Measurements from ENCODE around the gene MISFA. TPM values are rescaled to one million over a fixed set of nuclear protein-coding genes. Genes with fewer than 3 reads are reported as not detected.

The MISFA gene
- total RNA-seq, 2 donors from 2014 or later: 2.5 to 4.9 TPM

DNA sequence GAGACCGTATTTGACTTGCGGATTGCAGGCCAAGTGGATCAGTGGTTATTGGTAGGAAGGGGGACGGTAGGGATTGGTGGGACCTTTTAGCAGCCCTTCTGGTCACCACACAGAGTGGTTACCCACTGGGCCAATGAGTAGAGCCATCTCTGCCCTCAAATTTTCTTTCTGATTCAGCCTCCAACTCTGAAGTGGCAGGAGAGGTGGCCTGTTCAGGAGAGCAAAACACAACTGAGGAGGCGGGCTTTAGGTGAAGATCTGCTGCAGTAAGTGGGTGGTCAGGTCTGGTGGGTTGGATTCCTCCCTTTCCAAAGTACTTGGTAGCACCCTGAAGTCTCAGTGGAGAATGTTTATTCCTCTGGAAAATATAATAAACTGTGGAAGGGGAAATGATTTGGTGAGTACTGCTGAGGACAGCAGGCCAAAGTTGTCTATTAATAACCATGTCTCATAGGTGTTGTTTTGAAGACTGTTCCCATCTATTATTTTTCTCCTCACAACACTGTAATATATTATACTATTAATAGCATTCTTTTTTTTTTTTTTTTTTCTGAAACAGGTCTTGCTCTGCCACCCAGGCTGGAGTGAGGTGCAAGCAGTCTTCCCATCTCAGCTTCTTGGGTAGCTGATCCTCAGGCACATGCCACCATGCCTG lies 1.5 kb downstream of the MISFA start:
- Mint-ChIP-seq H3K27me3 (no peaks in the 10 kb centered on the region), H3K4me3 (no peak overlapping the region), H3K9me3 (no peaks in the 10 kb centered on the region), H3K36me3 (ENCODE audit: low read depth) (peaks cover 12% of the 10 kb centered on the region), H3K4me1 (no peaks in the 10 kb centered on the region), H3K27ac (no peak overlapping the region)
- ATAC-seq (replicated peaks): no peak

DNA sequence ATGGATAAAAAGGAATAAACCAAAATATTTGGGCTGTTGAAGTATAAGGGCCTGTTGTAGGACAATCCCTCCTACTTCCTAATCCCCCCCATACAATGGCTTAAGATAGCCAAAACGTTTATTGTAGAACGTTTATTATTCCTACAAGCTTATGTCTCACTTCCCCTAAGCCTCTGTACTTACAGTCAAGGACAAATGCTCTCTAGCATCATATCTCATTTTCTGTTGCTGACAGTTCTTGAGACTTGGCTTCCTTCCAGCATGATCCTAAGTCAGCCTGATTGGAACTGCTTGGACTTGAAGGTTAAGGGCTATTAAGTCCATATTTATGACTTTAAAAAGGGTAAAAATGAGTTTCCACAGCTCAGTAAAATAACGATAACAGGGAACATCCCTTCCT lies 8.8 kb downstream of the MISFA start:
- ATAC-seq (replicated peaks): no peak
- Mint-ChIP-seq H3K36me3 (ENCODE audit: low read depth) (peaks cover 83% of the 10 kb centered on the region), H3K27ac (no peak overlapping the region), H3K4me1 (no peaks in the 10 kb centered on the region), H3K9me3 (no peaks in the 10 kb centered on the region), H3K4me3 (no peak overlapping the region), H3K27me3 (no peaks in the 10 kb centered on the region)

DNA sequence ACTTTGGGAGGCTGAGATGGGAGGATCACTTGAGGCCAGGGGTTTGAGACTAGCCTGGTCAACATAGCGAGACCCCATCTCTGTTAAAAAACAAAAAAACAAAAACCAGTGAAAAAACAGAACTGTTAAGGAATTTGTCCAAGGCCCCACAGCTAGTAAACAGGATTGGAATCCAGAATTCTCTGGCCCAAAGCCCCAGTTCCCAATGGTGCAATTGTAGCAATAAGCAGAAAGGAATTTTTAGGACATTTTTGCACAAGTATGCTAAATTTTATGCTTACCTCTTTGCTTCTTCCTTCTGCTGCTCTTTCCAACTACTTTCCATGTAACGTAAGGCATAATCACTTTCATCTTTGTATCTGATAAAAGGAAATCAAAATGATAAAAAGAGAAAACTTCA lies 11.6 kb downstream of the MISFA start:
- peaks cover 98% of the 10 kb centered on the region for H3K36me3 Mint-ChIP-seq (ENCODE audit: low read depth)
- H3K9me3 Mint-ChIP-seq: no peaks in the 10 kb centered on the region
- no peak overlapping the region for H3K4me3 Mint-ChIP-seq
- no peak overlapping the region for H3K27ac Mint-ChIP-seq
- H3K4me1 Mint-ChIP-seq: peaks cover 12% of the 10 kb centered on the region
- no peak for ATAC-seq (replicated peaks)
- no peaks in the 10 kb centered on the region for H3K27me3 Mint-ChIP-seq

DNA sequence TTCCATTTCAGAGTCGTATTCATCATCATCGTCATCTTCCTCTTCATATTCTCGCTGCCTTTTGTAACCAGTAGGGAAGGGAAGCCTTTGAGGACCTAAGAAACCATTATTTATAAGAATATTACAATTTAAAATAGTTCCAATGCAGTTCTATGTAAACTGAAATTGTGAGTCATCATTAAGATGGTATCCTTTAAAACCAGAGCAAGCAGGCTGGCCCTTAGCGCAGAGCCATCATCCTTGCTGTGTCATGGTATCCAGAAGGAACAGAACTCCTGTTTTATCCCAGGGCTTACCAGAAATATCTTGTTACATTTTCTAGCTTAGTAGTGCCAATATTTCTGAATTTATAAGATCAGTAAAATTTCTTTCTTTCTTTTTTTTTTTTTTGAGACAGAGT lies 12.8 kb downstream of the MISFA start:
- H3K9me3 Mint-ChIP-seq: no peaks in the 10 kb centered on the region
- no peaks in the 10 kb centered on the region for H3K27me3 Mint-ChIP-seq
- no peak overlapping the region for H3K4me3 Mint-ChIP-seq
- no peak overlapping the region for H3K27ac Mint-ChIP-seq
- no peak for ATAC-seq (replicated peaks)
- peaks cover 94% of the 10 kb centered on the region for H3K36me3 Mint-ChIP-seq (ENCODE audit: low read depth)
- H3K4me1 Mint-ChIP-seq: peaks cover 18% of the 10 kb centered on the region

DNA sequence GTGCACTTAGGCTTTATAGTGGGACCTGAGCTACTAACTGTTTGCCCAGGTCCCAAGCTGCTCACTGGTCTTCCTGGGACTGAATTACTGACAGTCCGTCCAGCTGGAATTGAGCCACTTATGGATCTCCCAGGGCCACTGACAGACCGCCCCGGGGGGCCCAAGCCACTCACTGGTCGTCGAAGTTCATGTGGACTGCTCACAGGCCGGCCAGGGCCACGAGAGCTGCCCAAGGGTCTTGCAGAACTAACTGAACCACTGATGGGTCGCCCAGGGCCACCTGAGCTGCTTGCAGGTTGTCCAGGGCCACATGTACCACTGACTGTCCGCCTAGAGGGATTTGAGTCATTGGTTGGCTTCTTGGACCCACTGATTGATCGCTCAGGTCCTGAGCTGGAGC lies 15.1 kb downstream of the MISFA start:
- ATAC-seq (replicated peaks): no peak
- Mint-ChIP-seq H3K27ac (no peak overlapping the region), H3K27me3 (no peaks in the 10 kb centered on the region), H3K4me1 (peaks cover 33% of the 10 kb centered on the region), H3K9me3 (no peaks in the 10 kb centered on the region), H3K36me3 (ENCODE audit: low read depth) (peaks cover 78% of the 10 kb centered on the region), H3K4me3 (peak overlapping the region; percentile 7)

DNA sequence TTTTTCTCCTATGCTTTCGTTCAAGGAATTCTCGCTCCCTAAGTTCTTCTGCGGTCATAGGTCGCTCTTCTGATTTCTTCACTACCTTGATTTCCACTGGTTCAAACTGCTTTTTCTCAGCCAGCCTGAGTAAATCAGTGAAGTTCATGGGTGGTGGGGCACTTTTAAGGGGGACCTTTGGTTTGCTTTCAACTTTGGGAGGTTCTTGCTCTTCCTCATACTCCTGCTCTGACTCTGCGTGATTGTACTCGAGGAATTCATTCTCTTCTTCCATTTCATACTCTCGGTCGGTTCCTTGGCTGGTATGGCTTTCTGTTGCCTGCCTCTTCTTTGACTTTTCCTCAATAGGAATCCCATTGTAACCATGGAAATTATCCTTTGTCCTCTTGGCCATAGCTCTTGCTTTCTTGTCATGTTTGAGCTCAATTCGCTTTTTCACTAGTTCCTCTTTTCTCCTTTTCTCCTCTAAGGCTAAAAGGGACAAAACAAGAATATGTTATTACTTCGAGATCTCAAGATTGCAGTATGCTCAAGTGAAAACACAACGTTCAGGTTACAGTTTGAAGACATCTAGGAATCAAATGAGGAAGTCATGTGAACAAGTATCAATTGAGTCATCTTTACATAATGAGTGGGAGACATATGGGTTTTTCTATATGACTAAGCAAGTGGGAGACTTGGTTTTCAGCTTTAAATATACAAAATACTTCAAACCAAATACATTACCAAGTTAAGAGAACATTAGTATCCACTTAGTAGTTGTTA lies 16.2 kb downstream of the MISFA start:
- peak overlapping the region; percentile 75 for H3K4me3 Mint-ChIP-seq
- peak; percentile 85 for ATAC-seq (replicated peaks)
- peaks cover 66% of the 10 kb centered on the region for H3K36me3 Mint-ChIP-seq (ENCODE audit: low read depth)
- peak overlapping the region; percentile 79 for H3K27ac Mint-ChIP-seq
- no peaks in the 10 kb centered on the region for H3K9me3 Mint-ChIP-seq
- no peaks in the 10 kb centered on the region for H3K27me3 Mint-ChIP-seq
- peaks cover 33% of the 10 kb centered on the region for H3K4me1 Mint-ChIP-seq

DNA sequence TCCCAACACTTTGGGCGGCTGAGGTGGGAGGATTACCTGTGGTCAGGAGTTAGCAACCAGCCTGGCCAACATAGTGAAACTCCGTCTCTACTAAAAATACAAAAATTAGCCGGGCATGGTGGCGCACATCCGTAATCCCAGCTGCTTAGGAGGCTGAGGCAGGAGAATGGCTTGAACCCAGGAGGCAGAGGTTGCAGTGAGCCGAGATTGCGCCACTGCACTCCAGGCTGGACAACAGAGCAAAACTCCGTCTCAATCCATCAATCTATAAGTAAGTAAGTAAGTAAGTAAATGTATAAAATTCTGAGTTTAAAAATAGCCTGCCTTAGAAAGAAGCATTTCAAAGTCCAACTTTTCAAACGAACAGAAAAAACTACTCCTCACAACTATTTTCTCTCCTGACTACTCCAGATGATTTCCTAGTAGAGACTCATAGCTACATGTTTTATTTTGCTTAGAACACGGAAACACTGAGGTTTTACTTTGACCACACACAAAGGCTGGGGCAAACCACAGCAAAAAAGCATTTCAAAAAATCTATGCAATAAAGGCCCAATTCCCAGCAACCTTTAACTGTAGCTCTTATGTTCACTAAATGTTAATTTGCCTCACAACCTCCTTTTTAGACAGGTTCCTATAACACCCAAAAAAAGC lies 18.2 kb downstream of the MISFA start:
- Mint-ChIP-seq H3K27me3 (no peaks in the 10 kb centered on the region), H3K9me3 (no peaks in the 10 kb centered on the region), H3K4me1 (peaks cover 37% of the 10 kb centered on the region), H3K36me3 (ENCODE audit: low read depth) (peaks cover 48% of the 10 kb centered on the region), H3K4me3 (peak overlapping the region; percentile 75), H3K27ac (peak overlapping the region; percentile 86)
- ATAC-seq (replicated peaks): peak; percentile 76

DNA sequence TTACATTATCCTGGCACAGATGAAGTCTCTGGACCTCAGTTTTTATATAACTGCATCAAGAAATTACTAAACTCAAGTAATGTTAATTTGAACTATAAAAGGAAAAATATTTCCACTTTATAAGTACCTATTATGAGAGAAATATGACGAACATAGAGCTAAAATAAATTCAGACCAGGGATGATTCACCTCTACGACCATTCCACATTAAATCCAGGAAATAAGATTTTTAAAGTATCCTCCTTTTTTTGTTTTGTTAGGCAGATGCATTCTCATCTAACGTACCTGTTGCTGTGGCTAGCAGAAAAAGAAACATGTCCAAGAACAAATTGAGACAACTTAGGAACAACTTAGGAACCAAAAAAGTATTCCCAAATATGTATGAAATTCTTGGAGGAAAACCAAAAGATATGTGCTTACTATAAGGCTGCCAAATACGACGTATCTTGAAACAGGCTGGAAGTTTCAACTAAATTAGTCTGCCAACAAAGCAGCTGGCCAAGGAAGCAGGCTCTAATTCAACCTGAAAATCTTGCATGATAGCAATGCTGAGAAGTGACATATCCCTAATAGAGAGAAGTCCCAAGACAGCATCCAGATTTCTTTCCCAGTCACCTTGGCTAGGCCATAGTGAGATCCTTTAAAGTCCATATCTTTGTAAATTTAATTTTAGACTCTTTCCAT lies 18.9 kb downstream of the MISFA start:
- H3K27me3 Mint-ChIP-seq: no peaks in the 10 kb centered on the region
- peaks cover 37% of the 10 kb centered on the region for H3K4me1 Mint-ChIP-seq
- ATAC-seq (replicated peaks): no peak
- H3K27ac Mint-ChIP-seq: peak overlapping the region; percentile 86
- H3K9me3 Mint-ChIP-seq: no peaks in the 10 kb centered on the region
- H3K36me3 Mint-ChIP-seq (ENCODE audit: low read depth): peaks cover 41% of the 10 kb centered on the region
- peak overlapping the region; percentile 75 for H3K4me3 Mint-ChIP-seq

DNA sequence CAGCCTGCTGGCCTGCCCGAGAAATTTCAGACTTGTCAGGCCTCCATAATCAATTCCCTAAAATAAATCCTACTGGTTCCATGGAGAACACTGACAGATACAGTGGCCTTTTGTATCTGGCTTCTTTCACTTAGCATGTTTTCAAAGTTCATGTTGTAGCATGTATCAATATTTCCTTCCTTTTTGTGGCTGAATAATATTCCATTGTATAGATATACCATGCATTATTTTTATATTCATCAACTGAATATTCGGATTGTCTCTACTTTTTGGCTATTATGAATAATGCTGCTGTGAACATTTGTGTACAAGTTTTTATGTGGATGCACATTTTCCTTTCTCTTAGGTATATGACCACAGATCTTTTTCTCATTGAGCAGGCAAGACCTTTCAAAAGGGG lies 24.1 kb downstream of the MISFA start:
- H3K27ac Mint-ChIP-seq: no peak overlapping the region
- H3K27me3 Mint-ChIP-seq: no peaks in the 10 kb centered on the region
- ATAC-seq (replicated peaks): no peak
- peaks cover 32% of the 10 kb centered on the region for H3K36me3 Mint-ChIP-seq (ENCODE audit: low read depth)
- H3K9me3 Mint-ChIP-seq: peaks cover 4% of the 10 kb centered on the region
- H3K4me1 Mint-ChIP-seq: peaks cover 31% of the 10 kb centered on the region
- no peak overlapping the region for H3K4me3 Mint-ChIP-seq

DNA sequence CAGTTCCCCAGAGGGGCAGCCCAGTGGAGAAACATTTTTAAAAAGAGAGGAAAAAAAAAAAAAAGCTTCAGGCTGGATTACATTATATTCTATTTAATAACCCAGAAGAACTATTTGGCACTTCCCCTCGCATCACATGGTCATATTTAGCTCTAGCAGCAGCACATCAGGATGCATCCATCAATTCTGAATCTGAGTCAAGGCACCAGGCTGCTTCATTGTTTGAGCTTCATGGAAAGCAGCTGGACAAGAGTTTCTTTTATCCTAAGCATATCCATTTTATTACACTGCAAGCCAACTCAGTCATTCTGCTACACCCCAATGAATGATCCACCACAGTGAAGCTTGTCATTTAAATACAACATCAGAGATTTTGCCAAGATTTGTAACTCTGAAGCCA lies 24.6 kb downstream of the MISFA start:
- peaks cover 36% of the 10 kb centered on the region for H3K36me3 Mint-ChIP-seq (ENCODE audit: low read depth)
- H3K27ac Mint-ChIP-seq: no peak overlapping the region
- H3K9me3 Mint-ChIP-seq: peaks cover 4% of the 10 kb centered on the region
- no peak overlapping the region for H3K4me3 Mint-ChIP-seq
- no peak for ATAC-seq (replicated peaks)
- peaks cover 29% of the 10 kb centered on the region for H3K4me1 Mint-ChIP-seq
- H3K27me3 Mint-ChIP-seq: no peaks in the 10 kb centered on the region

DNA sequence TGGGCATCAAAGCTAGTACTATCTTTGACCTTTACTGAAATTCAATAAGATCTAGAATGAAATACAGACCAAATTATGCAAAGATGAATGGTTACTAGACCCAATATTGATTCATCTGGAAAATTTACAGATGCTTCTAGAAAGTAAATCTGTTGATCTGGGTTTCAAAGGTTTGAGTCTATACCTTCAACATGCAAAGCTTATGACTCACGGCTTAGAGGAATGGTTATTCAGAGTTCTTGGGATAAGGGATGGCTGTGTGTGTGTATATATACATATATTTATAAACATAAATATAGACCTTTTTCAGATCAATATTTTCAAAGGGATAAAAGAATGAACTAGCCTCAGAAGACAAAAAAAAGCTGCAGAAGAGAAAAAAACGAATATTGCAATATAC lies 33.3 kb downstream of the MISFA start:
- peaks cover 25% of the 10 kb centered on the region for H3K4me1 Mint-ChIP-seq
- H3K36me3 Mint-ChIP-seq (ENCODE audit: low read depth): peaks cover 37% of the 10 kb centered on the region
- peak overlapping the region; percentile 98 for H3K27ac Mint-ChIP-seq
- H3K9me3 Mint-ChIP-seq: no peaks in the 10 kb centered on the region
- no peak for ATAC-seq (replicated peaks)
- H3K4me3 Mint-ChIP-seq: peak overlapping the region; percentile 89
- H3K27me3 Mint-ChIP-seq: no peaks in the 10 kb centered on the region

DNA sequence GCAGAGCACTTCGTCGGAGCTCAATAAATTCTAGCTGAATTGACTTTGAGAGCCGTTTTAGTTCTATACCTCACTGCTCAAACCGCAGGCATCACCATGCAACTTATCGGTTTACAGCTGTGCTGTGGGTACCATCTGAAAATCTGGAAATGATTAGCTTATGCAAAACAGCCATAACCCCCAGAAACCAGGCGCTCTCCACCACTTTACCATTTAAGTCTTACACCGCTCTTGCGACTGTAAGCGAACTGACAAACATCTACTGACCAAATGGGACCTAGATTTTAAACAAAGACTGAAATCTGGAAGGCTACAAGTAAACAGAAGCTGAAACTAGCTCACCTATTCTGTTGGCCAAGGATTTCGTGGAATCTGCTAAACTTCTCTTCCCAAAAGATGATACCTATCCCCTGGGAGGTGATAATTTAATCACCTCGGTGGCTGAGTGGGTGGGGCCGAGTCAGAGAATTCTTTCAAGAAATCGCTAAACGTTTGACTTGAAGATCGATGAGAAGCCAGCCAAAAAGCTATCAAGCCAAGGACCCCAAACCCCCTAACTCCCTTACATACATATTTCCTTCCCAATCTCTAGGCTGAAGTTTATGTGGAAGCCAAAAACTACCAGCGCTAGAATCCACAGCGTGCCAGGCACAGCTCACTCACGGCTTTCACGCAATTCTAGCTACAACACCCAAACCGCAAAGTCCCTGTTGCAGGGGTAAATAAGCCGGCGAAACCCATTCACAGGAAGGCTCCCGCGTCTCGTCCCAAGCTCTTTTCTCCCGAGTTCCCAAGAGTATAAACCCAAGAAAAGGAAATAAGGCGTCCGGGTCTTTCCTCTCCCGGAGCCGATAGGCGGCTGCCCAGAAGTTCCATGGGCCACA lies 33.9 kb downstream of the MISFA start:
- peak overlapping the region; percentile 89 for H3K4me3 Mint-ChIP-seq
- H3K27ac Mint-ChIP-seq: peak overlapping the region; percentile 98
- no peaks in the 10 kb centered on the region for H3K9me3 Mint-ChIP-seq
- H3K36me3 Mint-ChIP-seq (ENCODE audit: low read depth): peaks cover 32% of the 10 kb centered on the region
- ATAC-seq (replicated peaks): peak; percentile 25
- H3K27me3 Mint-ChIP-seq: no peaks in the 10 kb centered on the region
- peaks cover 19% of the 10 kb centered on the region for H3K4me1 Mint-ChIP-seq

DNA sequence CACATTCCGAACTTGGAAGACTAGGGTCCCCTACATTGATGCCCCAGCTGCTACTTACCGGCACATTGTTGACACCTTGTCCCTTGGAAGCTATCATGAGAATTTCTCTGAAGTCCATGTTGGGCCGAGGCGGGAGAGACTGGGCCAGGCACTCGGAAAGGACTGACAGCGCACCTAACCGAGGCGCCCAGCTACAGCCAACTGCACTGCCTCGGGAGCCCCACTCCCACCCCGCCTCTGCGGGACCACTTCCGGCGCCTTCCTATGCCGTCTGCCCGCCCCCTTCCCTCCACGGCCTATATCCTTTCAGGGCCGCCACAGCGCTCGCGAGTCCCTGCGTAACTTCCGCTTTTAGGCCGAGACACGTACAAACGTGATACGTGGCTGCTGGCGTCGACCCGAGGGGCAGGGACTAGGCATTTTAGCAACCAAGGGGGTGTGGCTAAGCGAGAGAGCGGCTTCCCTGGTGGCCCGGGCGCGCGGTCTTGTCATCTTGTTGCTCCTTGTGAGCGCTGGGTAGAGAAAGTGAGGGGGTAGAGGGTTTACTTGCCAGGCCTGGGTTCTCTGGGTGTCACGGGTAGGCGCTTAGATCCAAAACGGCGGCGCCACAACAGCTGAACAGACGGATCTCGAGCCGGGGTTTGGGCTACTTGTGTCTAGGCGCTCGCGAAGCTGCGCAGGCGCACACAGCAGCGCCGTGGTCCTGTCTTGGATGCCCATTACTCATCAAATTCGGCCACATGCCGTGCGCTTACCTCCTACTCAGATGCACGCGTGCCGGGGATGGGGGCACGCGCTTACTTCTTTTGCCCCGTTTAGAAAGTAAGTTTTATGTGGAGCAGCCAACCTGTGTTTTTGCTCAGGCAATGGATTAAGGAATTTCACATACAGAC lies 34.8 kb downstream of the MISFA start, which contains the start of gene SPTY2D1:
Gene SPTY2D1, minus strand, starts transcription at position 203 of the 893 bp plus-strand sequence. Its CDS starts 85 bp downstream, at position 118.
- peak within 1 kb of the TSS; percentile 89 for H3K4me3 Mint-ChIP-seq

More for the DNA sequence above, 34.8 kb downstream of the MISFA start, which contains the start of gene SPTY2D1:
- Mint-ChIP-seq H3K9me3 (no peaks in the 10 kb centered on the region), H3K4me1 (peaks cover 14% of the 10 kb centered on the region), H3K27me3 (no peaks in the 10 kb centered on the region), H3K36me3 (ENCODE audit: low read depth) (peaks cover 26% of the 10 kb centered on the region), H3K27ac (peak within 1 kb of the TSS; percentile 98)
- ATAC-seq (replicated peaks): peak; percentile 97
